ENCODE data around the gene C10orf90. TPM values are rescaled to one million over a fixed set of nuclear protein-coding genes. Genes with fewer than 3 reads are reported as not detected.

C10orf90 gene
- total RNA-seq, 2 experiments from 2014 or later: not detected

GRCh38 chr10:126433351-126433750 lies 237.1 kb downstream of the C10orf90 start:
- H3K36me3 Mint-ChIP-seq (ENCODE audit: low read depth): no peaks in the 10 kb centered on the region
- no peak overlapping the region for H3K4me3 Mint-ChIP-seq
- Histone ChIP-seq H3K4me3 (ENCODE audit: low read length) (no peak overlapping the region), H3K27me3 (ENCODE audit: control insufficient read depth in 1 of 2, insufficient read depth in 2 of 2, low read length in 2 of 2) (no peaks in the 10 kb centered on the region), H3K27ac (ENCODE audit: low read depth in 1 of 2, low read length in 2 of 2) (no peak overlapping the region), H3K9me3 (ENCODE audit: control insufficient read depth in 1 of 2, insufficient read depth in 1 of 2, low read length in 2 of 2) (peaks cover 0 to 4% of the 10 kb centered on the region in 2 experiments), H3K4me1 (ENCODE audit: insufficient read depth, low read length) (peaks cover 6% of the 10 kb centered on the region), H3K36me3 (ENCODE audit: insufficient read depth, low read length) (no peaks in the 10 kb centered on the region)
- no peak for ATAC-seq (ENCODE audit: poor library complexity)
- no peak for TF ChIP-seq CTCF (IDR thresholded peaks at IDR 0.05)
- no peaks in the 10 kb centered on the region for H3K4me1 Mint-ChIP-seq (ENCODE audit: low read depth)
- ChIA-PET CTCF (no interaction called here), POLR2A (no interaction called here)
- intact Hi-C loops (cut with DNase I, micrococcal nuclease): no loop called here
- H3K27me3 Mint-ChIP-seq: peaks cover 10% of the 10 kb centered on the region
- H3K27ac Mint-ChIP-seq: no peak overlapping the region
- no peaks in the 10 kb centered on the region for H3K9me3 Mint-ChIP-seq
- DNase-seq: peak in 2 of 14 experiments; percentile 3 to 21

DNA sequence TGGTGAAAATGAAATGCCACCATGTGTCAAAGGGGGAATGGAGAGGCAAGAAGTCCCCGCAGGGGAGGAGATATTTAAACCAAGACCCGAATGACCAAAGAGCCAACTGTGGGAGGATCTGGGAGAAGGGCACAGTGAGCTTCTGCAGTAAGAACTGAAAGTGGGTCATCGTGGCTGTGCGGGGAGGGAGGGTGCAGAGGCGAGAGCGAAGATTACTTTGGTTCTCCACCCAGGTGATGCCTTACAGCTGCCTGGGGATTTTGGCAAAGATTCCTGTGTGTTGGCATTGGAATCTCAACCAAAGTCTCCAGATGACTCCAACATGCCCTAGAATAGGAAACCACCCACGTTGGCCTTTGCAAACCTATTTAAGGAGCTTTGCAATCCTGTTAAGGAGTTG lies 238.0 kb downstream of the C10orf90 start:
- peaks cover 0 to 4% of the 10 kb centered on the region in 2 experiments for H3K9me3 ChIP-seq (ENCODE audit: control insufficient read depth in 1 of 2, insufficient read depth in 1 of 2, low read length in 2 of 2)
- no peaks in the 10 kb centered on the region for H3K27me3 ChIP-seq (ENCODE audit: control insufficient read depth in 1 of 2, insufficient read depth in 2 of 2, low read length in 2 of 2)
- peaks cover 6% of the 10 kb centered on the region for H3K4me1 ChIP-seq (ENCODE audit: insufficient read depth, low read length)
- Mint-ChIP-seq H3K4me1 (ENCODE audit: low read depth) (no peaks in the 10 kb centered on the region), H3K4me3 (no peak overlapping the region), H3K27me3 (peaks cover 10% of the 10 kb centered on the region), H3K9me3 (no peaks in the 10 kb centered on the region), H3K36me3 (ENCODE audit: low read depth) (no peaks in the 10 kb centered on the region), H3K27ac (no peak overlapping the region)
- no peak overlapping the region for H3K4me3 ChIP-seq (ENCODE audit: low read length)
- ChIA-PET POLR2A (no interaction called here), CTCF (no interaction called here)
- no peak overlapping the region for H3K27ac ChIP-seq (ENCODE audit: low read depth in 1 of 2, low read length in 2 of 2)
- no peaks in the 10 kb centered on the region for H3K36me3 ChIP-seq (ENCODE audit: insufficient read depth, low read length)
- DNase-seq: peak in 1 of 14 experiments; percentile 2
- no peak for TF ChIP-seq CTCF (IDR thresholded peaks at IDR 0.05)
- intact Hi-C loops (cut with DNase I, micrococcal nuclease): no loop called here
- no peak for ATAC-seq (ENCODE audit: poor library complexity)

- peaks cover 5% of the 10 kb centered on the region for H3K27me3 Mint-ChIP-seq
- no peaks in the 10 kb centered on the region for H3K9me3 Mint-ChIP-seq
- intact Hi-C loops (cut with DNase I, micrococcal nuclease): no loop called here
- no peak for ATAC-seq (ENCODE audit: poor library complexity)
- Histone ChIP-seq H3K9me3 (ENCODE audit: control insufficient read depth in 1 of 2, insufficient read depth in 1 of 2, low read length in 2 of 2) (peaks cover 0 to 4% of the 10 kb centered on the region in 2 experiments), H3K27ac (ENCODE audit: low read depth in 1 of 2, low read length in 2 of 2) (no peak overlapping the region), H3K27me3 (ENCODE audit: control insufficient read depth in 1 of 2, insufficient read depth in 2 of 2, low read length in 2 of 2) (no peaks in the 10 kb centered on the region), H3K4me1 (ENCODE audit: insufficient read depth, low read length) (peaks cover 6% of the 10 kb centered on the region), H3K4me3 (ENCODE audit: low read length) (no peak overlapping the region), H3K36me3 (ENCODE audit: insufficient read depth, low read length) (no peaks in the 10 kb centered on the region)
- CTCF ChIA-PET: no interaction called here
- no peak for TF ChIP-seq CTCF (IDR thresholded peaks at IDR 0.05)
- DNase-seq: no peak
- no peaks in the 10 kb centered on the region for H3K4me1 Mint-ChIP-seq (ENCODE audit: low read depth)
- POLR2A ChIA-PET: no interaction called here
- no peak overlapping the region for H3K27ac Mint-ChIP-seq
- no peak overlapping the region for H3K4me3 Mint-ChIP-seq
- no peaks in the 10 kb centered on the region for H3K36me3 Mint-ChIP-seq (ENCODE audit: low read depth)
Measured at GRCh38 chr10:126431816-126432215, 238.7 kb downstream of the C10orf90 start.
